Measurements from ENCODE around the gene PASD1.

DNA sequence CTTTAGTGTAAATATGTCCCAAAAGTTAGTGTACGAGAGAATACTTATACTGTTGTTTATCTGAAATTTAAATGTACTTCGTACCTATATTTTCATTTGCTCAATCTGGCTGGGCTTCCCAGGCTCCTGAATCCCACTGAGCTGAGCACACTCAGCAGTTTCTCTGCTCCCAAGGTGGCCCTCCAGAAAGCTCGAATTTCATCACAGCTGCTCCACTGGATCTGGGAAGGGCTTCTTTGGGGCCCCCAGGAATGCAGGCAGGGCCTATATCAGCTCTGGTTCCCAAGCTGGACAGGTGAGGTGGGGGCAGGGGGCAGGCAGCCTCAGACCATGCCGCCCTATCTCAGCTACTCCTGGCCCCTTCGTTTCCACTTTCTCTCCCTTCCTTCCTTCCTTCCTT lies 150.9 kb downstream of the PASD1 start:
- TF ChIP-seq POLR2AphosphoS5 (IDR thresholded peaks at IDR 0.05; ENCODE audit: low read depth, low read length): no peak
- no peak for TF ChIP-seq POLR2A (IDR thresholded peaks at IDR 0.05; ENCODE audit: low read depth, low read length)
- no peak for TF ChIP-seq TAF1 (IDR thresholded peaks at IDR 0.05; ENCODE audit: borderline replicate concordance, low read depth, low read length)
